Activated T-cell treated with anti-CD3 and anti-CD28 coated beads, Interleukin-2, amount 50 U/mL, for 72 hours (primary cell): ENCODE measurements around the gene KATNB1. TPM values are rescaled to one million over a fixed set of nuclear protein-coding genes. Genes with fewer than 3 reads are reported as not detected.

Source experiments
- total RNA-seq, 2 donors: library from RNA; stranded (reverse); gene quantifications; one replicate each; pipeline ENCODE4 v1.2.3, GENCODE V29; 2022

KATNB1 gene
- total RNA-seq, 2 donors from 2014 or later, result 23.2 to 31.3 TPM

Other genes starting within 250 kb of the KATNB1 start
- 10 to 100 TPM; 12.0 to 19.6 TPM for gene DOK4, start 249.3 kb upstream of the KATNB1 start, total RNA-seq
- 10 to 100 TPM in 1 of 2 donors, 1 to 10 TPM in 1; 8.1 to 14.6 TPM for gene CCDC102A, start 199.2 kb upstream of the KATNB1 start, total RNA-seq
- 1 to 10 TPM; 3.9 to 9.3 TPM for gene ADGRG5, start 193.1 kb upstream of the KATNB1 start, total RNA-seq
- gene ADGRG1, start 107.1 kb upstream of the KATNB1 start, total RNA-seq, result 10 to 100 TPM in 1 of 2 donors, 1 to 10 TPM in 1; 9.0 to 21.3 TPM
- gene ADGRG3, start 67.5 kb upstream of the KATNB1 start, total RNA-seq, result under 1 TPM in 1 of 2 donors, not detected in 1; 0.09 TPM
- gene DRC7, start 41.0 kb upstream of the KATNB1 start, total RNA-seq, result under 1 TPM in 1 of 2 donors, not detected in 1; 0.19 TPM
- gene KIFC3, start 66.7 kb downstream of the KATNB1 start, total RNA-seq, result 1 to 10 TPM; 1.3 to 1.5 TPM
- not detected for gene CNGB1, start 235.4 kb downstream of the KATNB1 start, total RNA-seq